GM23338 (cell line): Measurements from ENCODE around the gene ANKS1B.

Source experiments
- CTCF ChIP-seq, 2 experiments: fragments of 200-600 bp in 1 of 2; sonication (generic) in 1 of 2; conservative IDR thresholded peaks; 2 replicates each; pipeline versions ENCODE4 v1.5.1 to v1.6.1; 2016 to 2017; ENCODE audit warnings: antibody characterized with exemption in 2 of 2, low read depth in 2 of 2, mild to moderate bottlenecking in 2 of 2, moderate library complexity in 1 of 2
- EZH2 ChIP-seq: fragments of 200-600 bp; sonication (generic); IDR thresholded peaks from one replicate; pipeline ENCODE4 v1.8.0; 2017; ENCODE audit warnings: antibody characterized with exemption, mild to moderate bottlenecking, low read depth; ENCODE audit not compliant: unreplicated experiment
- TF ChIP-seq, protein P1 (sequence below): IDR thresholded peaks from one replicate; pipeline ENCODE4 v1.6.1; 2018; ENCODE audit warnings: antibody characterized with exemption; ENCODE audit not compliant: unreplicated experiment

GRCh38 chr12:98856897-98857540, 1127.7 kb downstream of the ANKS1B start:
- TF ChIP-seq CTCF (conservative IDR thresholded peaks at IDR 0.05; ENCODE audit: low read depth in 2 of 2) (no peak), EZH2 (no peak)
- TF ChIP-seq, protein P1, sequence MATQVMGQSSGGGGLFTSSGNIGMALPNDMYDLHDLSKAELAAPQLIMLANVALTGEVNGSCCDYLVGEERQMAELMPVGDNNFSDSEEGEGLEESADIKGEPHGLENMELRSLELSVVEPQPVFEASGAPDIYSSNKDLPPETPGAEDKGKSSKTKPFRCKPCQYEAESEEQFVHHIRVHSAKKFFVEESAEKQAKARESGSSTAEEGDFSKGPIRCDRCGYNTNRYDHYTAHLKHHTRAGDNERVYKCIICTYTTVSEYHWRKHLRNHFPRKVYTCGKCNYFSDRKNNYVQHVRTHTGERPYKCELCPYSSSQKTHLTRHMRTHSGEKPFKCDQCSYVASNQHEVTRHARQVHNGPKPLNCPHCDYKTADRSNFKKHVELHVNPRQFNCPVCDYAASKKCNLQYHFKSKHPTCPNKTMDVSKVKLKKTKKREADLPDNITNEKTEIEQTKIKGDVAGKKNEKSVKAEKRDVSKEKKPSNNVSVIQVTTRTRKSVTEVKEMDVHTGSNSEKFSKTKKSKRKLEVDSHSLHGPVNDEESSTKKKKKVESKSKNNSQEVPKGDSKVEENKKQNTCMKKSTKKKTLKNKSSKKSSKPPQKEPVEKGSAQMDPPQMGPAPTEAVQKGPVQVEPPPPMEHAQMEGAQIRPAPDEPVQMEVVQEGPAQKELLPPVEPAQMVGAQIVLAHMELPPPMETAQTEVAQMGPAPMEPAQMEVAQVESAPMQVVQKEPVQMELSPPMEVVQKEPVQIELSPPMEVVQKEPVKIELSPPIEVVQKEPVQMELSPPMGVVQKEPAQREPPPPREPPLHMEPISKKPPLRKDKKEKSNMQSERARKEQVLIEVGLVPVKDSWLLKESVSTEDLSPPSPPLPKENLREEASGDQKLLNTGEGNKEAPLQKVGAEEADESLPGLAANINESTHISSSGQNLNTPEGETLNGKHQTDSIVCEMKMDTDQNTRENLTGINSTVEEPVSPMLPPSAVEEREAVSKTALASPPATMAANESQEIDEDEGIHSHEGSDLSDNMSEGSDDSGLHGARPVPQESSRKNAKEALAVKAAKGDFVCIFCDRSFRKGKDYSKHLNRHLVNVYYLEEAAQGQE = no peak
